Prostate gland (tissue), 2 donors: Measurements from ENCODE around the gene CIRBP. TPM values are rescaled to one million over a fixed set of nuclear protein-coding genes. Genes with fewer than 3 reads are reported as not detected.

Experiments
- DNase-seq: peaks from one replicate; pipeline ENCODE4 v3.0.0-alpha.2; 2019; ENCODE audit warnings: low spot score
- H3K27ac ChIP-seq, 2 donors: fragments of 200-600 bp; sonication (generic); 2 replicates each; pipeline ENCODE4 v1.5.1; 2017 to 2019
- H3K27me3 ChIP-seq: fragments of 200-600 bp; sonication (generic); replicated peaks from 2 replicates; pipeline ENCODE4 v1.5.1; 2019; ENCODE audit not compliant: insufficient read depth
- H3K36me3 ChIP-seq, 2 donors: fragments of 200-600 bp; sonication (generic); 1 replicate in 1 of 2; 2 replicates in 1 of 2; pipeline versions ENCODE4 v1.5.1 to v1.8.1; 2017 to 2019
- H3K4me1 ChIP-seq: fragments of 200-600 bp; sonication (generic); replicated peaks from 2 replicates; pipeline ENCODE4 v1.5.1; 2019
- H3K4me3 ChIP-seq, 2 donors: fragments of 200-600 bp; sonication (generic); 2 replicates each; pipeline ENCODE4 v1.5.1; 2017 to 2019
- H3K9me3 ChIP-seq: fragments of 200-600 bp; sonication (generic); 2 replicates; pipeline ENCODE4 v1.5.1; 2017
- POLR2A ChIP-seq: fragments of 450-650 bp; IDR thresholded peaks from one replicate; pipeline ENCODE4 v1.6.1; 2016; ENCODE audit warnings: antibody characterized with exemption, mild to moderate bottlenecking
- POLR2AphosphoS5 ChIP-seq: sonication (generic); formaldehyde crosslinking; IDR thresholded peaks from one replicate; pipeline ENCODE4 v1.6.1; 2017; ENCODE audit warnings: antibody characterized with exemption
- WGBS: methylation state at CpG from one replicate; pipeline ENCODE4 v1.1.5; 2018; 5-methylcytosine and 5-hydroxymethylcytosine counted together
- intact Hi-C: fragments of 100-400 bp; cut with DNase I; formaldehyde crosslinking; loops from one replicate; pipeline ENCODE4 v1.14.2; 2022
- total RNA-seq, 2 donors: library from RNA; depleted of rRNA; stranded (reverse); fragments of >200 nt; gene quantifications; one replicate each; pipeline ENCODE4 v1.1.0, GENCODE V29; 2016
- TF ChIP-seq, protein P1 (sequence below), 4 experiments: fragments of 200-600 bp in 2 of 4; fragments of 450-650 bp in 2 of 4; sonication (generic) in 2 of 4; IDR thresholded peaks; 1 replicate in 3 of 4; 2 replicates in 1 of 4; pipeline ENCODE4 v1.5.1; 2016 to 2019; ENCODE audit warnings: antibody characterized with exemption in 4 of 4, mild to moderate bottlenecking in 2 of 4, moderate library complexity in 2 of 4

The CIRBP gene
- total RNA-seq: 100 to 1,000 TPM; 753 to 863 TPM

DNA sequence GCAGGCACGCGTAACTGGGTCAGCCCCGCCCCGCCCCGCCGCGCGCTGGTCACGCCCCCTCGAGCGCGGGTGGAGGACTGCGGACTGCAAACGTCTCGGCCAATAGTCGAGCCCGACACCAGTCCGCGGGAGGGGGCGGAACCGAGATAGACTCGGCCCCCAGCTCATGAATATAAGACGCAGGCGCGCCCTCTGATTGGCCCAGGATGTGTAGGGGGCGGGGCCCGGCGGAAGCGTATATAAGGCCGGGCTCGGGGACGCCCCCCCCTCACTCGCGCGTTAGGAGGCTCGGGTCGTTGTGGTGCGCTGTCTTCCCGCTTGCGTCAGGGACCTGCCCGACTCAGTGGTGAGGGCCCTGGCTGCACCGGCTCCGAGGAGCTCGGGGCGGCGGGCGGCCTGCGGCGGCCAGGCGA, at the start of gene CIRBP:
CIRBP (plus strand) TSS at position 268 of the 413 bp plus-strand sequence. CDS start 1,602 bp downstream, outside the sequence.
- Histone ChIP-seq H3K4me3 (peak within 1 kb of the TSS; percentile 85 to 99), H3K9me3 (no peaks in the 10 kb centered on the region), H3K4me1 (peaks cover 54% of the 10 kb centered on the region), H3K27ac (peak within 1 kb of the TSS; percentile 98 to 100), H3K27me3 (no peaks in the 10 kb centered on the region), H3K36me3 (peaks cover 3 to 28% of the 10 kb centered on the region in 2 donors)
- 0% methylated on average over 20 of the region's 50 CpGs for WGBS
- TF ChIP-seq POLR2AphosphoS5: peak; percentile 97
- TF ChIP-seq POLR2A: peak; percentile 93
- TF ChIP-seq, protein P1, sequence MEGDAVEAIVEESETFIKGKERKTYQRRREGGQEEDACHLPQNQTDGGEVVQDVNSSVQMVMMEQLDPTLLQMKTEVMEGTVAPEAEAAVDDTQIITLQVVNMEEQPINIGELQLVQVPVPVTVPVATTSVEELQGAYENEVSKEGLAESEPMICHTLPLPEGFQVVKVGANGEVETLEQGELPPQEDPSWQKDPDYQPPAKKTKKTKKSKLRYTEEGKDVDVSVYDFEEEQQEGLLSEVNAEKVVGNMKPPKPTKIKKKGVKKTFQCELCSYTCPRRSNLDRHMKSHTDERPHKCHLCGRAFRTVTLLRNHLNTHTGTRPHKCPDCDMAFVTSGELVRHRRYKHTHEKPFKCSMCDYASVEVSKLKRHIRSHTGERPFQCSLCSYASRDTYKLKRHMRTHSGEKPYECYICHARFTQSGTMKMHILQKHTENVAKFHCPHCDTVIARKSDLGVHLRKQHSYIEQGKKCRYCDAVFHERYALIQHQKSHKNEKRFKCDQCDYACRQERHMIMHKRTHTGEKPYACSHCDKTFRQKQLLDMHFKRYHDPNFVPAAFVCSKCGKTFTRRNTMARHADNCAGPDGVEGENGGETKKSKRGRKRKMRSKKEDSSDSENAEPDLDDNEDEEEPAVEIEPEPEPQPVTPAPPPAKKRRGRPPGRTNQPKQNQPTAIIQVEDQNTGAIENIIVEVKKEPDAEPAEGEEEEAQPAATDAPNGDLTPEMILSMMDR (IDR thresholded peaks at IDR 0.05): peak in 1 of 4 experiments; percentile 25
- intact Hi-C loops: no loop called here
- peak; percentile 100 for DNase-seq

DNA sequence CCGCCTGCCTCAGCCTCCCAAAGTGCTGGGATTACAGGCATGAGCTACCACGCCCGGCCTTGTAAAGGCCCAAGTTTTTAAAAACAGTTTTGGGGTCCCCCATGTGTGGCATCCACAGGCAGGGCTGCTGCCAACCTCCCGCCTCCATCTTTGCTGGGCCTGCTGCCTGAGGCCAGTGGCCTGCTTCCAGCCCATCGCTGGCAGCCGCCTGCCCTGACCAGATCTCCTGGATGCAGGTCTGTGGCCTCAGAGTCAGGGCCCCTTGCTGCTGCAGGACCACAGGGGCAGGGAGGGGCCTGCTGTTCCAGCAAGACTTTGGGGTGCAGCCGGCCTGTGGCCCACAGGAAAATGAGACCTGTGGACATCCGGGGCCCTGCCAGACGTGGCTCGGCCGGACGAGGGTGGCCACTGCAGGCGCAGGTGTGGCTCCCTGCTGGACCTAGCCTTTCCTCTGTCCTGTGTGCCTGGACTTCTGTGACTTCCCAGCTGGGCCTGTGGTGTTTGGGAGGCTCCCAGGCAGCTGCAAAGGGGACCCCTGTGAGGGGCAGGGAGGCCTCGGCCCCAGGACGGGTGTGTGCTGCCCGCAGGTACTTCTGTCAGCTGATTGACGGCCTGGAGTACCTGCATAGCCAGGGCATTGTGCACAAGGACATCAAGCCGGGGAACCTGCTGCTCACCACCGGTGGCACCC, 49.2 kb upstream of the CIRBP start:
- intact Hi-C loops: no loop called here
- no peaks in the 10 kb centered on the region for H3K36me3 ChIP-seq
- H3K9me3 ChIP-seq: no peaks in the 10 kb centered on the region
- H3K27me3 ChIP-seq: no peaks in the 10 kb centered on the region
- DNase-seq: no peak
- TF ChIP-seq POLR2AphosphoS5 (no peak), POLR2A (no peak)
- TF ChIP-seq, protein P1 (IDR thresholded peaks at IDR 0.05): no peak
- no peak overlapping the region for H3K27ac ChIP-seq
- peaks cover 7% of the 10 kb centered on the region for H3K4me1 ChIP-seq
- H3K4me3 ChIP-seq: no peak overlapping the region
- WGBS: 91% methylated on average over 7 of the region's 19 CpGs

DNA sequence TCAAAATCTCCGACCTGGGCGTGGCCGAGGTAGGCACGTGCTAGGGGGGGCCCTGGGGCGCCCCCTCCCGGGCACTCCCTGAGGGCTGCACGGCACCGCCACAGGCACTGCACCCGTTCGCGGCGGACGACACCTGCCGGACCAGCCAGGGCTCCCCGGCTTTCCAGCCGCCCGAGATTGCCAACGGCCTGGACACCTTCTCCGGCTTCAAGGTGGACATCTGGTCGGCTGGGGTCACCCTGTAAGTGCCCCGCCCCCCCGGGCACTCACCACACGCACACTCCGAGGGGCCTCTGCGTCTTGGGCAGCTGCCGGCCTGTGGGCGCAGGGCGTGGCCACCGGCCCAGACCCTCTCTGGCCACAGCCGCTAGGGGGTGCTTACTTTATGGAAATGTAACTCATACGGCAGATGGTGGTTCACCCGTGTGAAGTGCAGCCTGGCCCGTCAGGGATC, 48.6 kb upstream of the CIRBP start:
- no peak for DNase-seq
- peaks cover under 1% of the 10 kb centered on the region for H3K4me1 ChIP-seq
- no peaks in the 10 kb centered on the region for H3K27me3 ChIP-seq
- H3K36me3 ChIP-seq: no peaks in the 10 kb centered on the region
- TF ChIP-seq POLR2AphosphoS5 (no peak), POLR2A (no peak)
- TF ChIP-seq, protein P1 (IDR thresholded peaks at IDR 0.05): no peak
- H3K9me3 ChIP-seq: no peaks in the 10 kb centered on the region
- no peak overlapping the region for H3K4me3 ChIP-seq
- intact Hi-C loops: no loop called here
- H3K27ac ChIP-seq: no peak overlapping the region
- WGBS: 85% methylated on average over 29 of the region's 33 CpGs

DNA sequence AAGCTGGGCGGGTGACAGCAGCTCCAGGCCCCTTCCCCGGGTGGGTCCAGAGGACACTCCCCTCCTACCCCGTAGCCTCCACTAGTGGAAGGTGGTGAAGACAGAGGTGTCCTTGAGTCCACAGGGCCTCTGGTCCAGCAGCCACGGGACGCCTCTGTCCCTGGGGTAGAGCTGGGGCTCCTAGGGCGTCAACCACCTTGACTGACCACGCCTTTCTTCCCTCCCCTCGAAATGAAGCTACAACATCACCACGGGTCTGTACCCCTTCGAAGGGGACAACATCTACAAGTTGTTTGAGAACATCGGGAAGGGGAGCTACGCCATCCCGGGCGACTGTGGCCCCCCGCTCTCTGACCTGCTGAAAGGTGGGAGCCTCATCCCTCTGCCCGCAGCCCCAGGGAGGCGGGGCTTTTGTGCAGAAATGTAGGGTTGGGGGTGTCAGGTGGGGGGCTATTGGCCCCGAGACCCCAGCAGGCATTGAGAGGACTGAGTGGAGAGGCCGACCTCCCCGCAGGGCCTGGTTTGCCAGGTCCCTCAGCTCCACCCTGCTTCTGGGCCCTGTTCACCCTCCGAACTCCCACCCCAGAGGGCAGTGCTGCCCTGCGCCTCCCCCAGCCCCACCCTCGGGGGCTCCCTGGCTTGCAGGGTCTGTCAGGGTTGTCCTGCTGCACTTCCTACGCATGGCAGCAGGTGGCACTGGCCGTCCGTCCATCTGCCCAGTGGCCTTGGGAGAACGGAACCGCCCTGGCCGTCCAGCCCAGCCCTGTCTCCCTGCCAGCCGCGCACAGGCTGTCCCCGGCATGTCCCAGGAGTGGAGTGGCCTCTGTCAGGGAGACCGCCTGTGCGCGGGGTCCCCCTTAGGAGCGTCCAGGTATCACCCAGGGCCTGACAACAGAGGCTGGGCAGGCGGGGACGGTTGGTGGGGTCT, 47.9 kb upstream of the CIRBP start:
- intact Hi-C loops: no loop called here
- H3K27ac ChIP-seq: no peak overlapping the region

More for the DNA sequence above, 47.9 kb upstream of the CIRBP start:
- H3K36me3 ChIP-seq: peaks cover 0 to 1% of the 10 kb centered on the region in 2 donors
- no peaks in the 10 kb centered on the region for H3K4me1 ChIP-seq
- no peak for DNase-seq
- H3K9me3 ChIP-seq: no peaks in the 10 kb centered on the region
- H3K4me3 ChIP-seq: no peak overlapping the region
- no peaks in the 10 kb centered on the region for H3K27me3 ChIP-seq
- no peak for TF ChIP-seq POLR2A
- TF ChIP-seq, protein P1 (IDR thresholded peaks at IDR 0.05): peak; percentile 10 to 64 (median 42)
- WGBS: 73% methylated on average over 33 of the region's 38 CpGs
